BLaER1 treated with 17β-estradiol and CSF1 and Interleukin-3, amounts not matched to agents 10 nM and 100 nM (cell line): ENCODE results near the gene HNF1A.

Experiments
- H3K27ac ChIP-seq, 11 experiments: shearing (Covaris generic); formaldehyde crosslinking; 2 replicates each; pipeline ENCODE4 v1.8.1; 2022
- H3K27me3 ChIP-seq, 11 experiments: shearing (Covaris generic); formaldehyde crosslinking; 2 replicates each; pipeline ENCODE4 v1.8.1; 2022
- H3K36me3 ChIP-seq, 11 experiments: shearing (Covaris generic); formaldehyde crosslinking; 2 replicates each; pipeline ENCODE4 v1.8.1; 2022
- H3K4me1 ChIP-seq, 10 experiments: shearing (Covaris generic); formaldehyde crosslinking; 2 replicates each; pipeline ENCODE4 v1.8.1; 2022
- H3K4me2 ChIP-seq, 11 experiments: shearing (Covaris generic); formaldehyde crosslinking; 2 replicates each; pipeline ENCODE4 v1.8.1; 2022
- H3K4me3 ChIP-seq, 10 experiments: shearing (Covaris generic); formaldehyde crosslinking; 2 replicates each; pipeline ENCODE4 v1.8.1; 2022
- H3K9ac ChIP-seq, 11 experiments: shearing (Covaris generic); formaldehyde crosslinking; 2 replicates each; pipeline ENCODE4 v1.8.1; 2022
- H3K9me3 ChIP-seq, 11 experiments: shearing (Covaris generic); formaldehyde crosslinking; replicated peaks in 1 of 11; 2 replicates each; pipeline ENCODE4 v1.8.1; 2022
- H4K20me1 ChIP-seq, 11 experiments: shearing (Covaris generic); formaldehyde crosslinking; 2 replicates each; pipeline ENCODE4 v1.8.1; 2022
- Cebpa-rat ChIP-seq, 11 experiments: shearing (Covaris generic); IDR thresholded peaks; 2 replicates each; pipeline ENCODE4 v1.8.1; 2022

HNF1A gene

DNA sequence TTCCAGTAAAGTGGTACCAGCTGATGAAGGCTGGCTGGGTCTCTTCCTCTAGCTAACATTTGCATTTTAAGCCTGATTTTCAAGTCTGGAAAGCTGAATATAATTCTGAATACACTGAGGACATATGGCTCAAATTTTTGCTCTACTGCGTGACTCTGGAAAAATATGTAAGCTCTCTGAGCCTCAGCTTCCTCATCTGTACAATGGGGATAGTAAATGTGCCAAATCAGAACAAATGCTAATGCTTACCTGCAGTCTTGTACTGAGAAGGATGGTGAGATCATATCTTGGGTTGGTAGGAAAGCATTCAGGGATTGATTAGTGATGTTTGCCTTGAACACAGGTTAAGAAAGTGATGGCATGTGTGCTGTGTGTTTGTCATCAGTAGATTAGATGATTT lies 14.6 kb downstream of the HNF1A start:
- H3K27ac ChIP-seq = no peak overlapping the region
- no peaks in the 10 kb centered on the region for H3K36me3 ChIP-seq
- TF ChIP-seq Cebpa-rat (IDR thresholded peaks at IDR 0.05) = no peak
- no peaks in the 10 kb centered on the region for H3K9me3 ChIP-seq
- no peaks in the 10 kb centered on the region; a peak in 2 of 22 replicates for H4K20me1 ChIP-seq
- no peak overlapping the region for H3K4me2 ChIP-seq
- H3K4me1 ChIP-seq = peaks cover 0 to 8% (median 5%) of the 10 kb centered on the region in 10 experiments; a peak in 7 of 20 replicates
- H3K27me3 ChIP-seq = no peaks in the 10 kb centered on the region
- no peak overlapping the region for H3K4me3 ChIP-seq
- H3K9ac ChIP-seq = no peak overlapping the region

DNA sequence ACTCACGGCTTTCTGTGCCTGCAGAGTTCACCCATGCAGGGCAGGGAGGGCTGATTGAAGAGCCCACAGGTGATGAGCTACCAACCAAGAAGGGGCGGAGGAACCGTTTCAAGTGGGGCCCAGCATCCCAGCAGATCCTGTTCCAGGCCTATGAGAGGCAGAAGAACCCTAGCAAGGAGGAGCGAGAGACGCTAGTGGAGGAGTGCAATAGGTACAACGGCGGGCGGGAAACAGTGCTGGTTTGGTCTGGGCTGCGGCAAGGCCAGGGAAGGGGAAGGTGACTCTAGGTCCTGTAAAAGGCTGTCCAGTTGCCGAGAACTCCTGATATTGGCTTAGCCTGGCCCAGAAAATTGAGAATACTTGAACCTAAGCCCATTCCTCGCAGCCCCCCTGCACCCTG lies 15.2 kb downstream of the HNF1A start:
- TF ChIP-seq Cebpa-rat (IDR thresholded peaks at IDR 0.05) = no peak
- H4K20me1 ChIP-seq = no peaks in the 10 kb centered on the region; a peak in 2 of 22 replicates
- H3K27me3 ChIP-seq = no peaks in the 10 kb centered on the region
- peaks cover 0 to 13% (median 7%) of the 10 kb centered on the region in 10 experiments; a peak in 8 of 20 replicates for H3K4me1 ChIP-seq
- no peaks in the 10 kb centered on the region for H3K9me3 ChIP-seq
- H3K9ac ChIP-seq = no peak overlapping the region
- no peak overlapping the region for H3K27ac ChIP-seq
- H3K36me3 ChIP-seq = no peaks in the 10 kb centered on the region
- H3K4me3 ChIP-seq = no peak overlapping the region
- H3K4me2 ChIP-seq = no peak overlapping the region

DNA sequence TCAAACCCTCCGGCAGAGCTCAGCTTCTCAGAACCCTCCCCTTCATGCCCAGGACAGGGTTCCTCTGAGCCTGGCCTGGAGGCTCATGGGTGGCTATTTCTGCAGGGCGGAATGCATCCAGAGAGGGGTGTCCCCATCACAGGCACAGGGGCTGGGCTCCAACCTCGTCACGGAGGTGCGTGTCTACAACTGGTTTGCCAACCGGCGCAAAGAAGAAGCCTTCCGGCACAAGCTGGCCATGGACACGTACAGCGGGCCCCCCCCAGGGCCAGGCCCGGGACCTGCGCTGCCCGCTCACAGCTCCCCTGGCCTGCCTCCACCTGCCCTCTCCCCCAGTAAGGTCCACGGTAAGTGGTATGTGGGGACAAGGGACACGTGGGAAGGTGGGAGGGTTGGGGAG lies 15.7 kb downstream of the HNF1A start:
- H3K9ac ChIP-seq = no peak overlapping the region
- no peak for TF ChIP-seq Cebpa-rat (IDR thresholded peaks at IDR 0.05)

DNA sequence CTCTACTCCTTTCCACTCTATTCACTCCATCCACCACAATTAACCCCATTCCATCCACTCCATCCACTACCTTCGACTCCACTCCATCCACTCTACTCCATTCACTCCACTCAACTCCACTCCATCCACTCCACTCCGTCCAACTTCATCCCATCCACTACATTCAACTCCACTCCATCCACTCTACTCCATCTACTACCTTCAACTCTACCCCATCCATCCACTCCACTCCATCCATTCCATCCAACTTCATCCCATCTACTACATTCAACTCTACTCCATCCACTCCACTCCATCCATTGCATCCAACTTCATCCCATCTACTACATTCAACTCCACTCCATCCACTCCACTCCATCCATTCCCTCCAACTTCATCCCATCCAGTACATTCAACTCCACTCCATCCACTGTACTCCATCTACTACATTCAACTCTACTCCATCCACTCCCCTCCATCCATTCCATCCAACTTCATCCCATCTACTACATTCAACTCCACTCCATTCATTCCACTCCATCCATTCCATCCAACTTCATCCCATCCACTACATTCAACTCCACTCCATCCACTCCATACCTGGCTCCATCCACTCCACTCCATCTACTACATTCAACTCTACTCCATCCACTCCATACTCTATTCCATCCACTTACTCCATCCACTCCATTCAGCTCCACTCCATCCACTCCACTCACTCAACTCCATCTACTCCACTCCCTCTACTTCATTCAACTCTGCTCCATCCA lies 16.4 kb downstream of the HNF1A start:
- no peak overlapping the region for H3K27ac ChIP-seq

More for the DNA sequence above, 15.7 kb downstream of the HNF1A start:
- peaks cover 0 to 19% (median 12%) of the 10 kb centered on the region in 10 experiments; a peak in 9 of 20 replicates for H3K4me1 ChIP-seq
- no peaks in the 10 kb centered on the region for H3K36me3 ChIP-seq
- H3K27me3 ChIP-seq = no peaks in the 10 kb centered on the region
- no peak overlapping the region for H3K4me2 ChIP-seq
- no peak overlapping the region for H3K27ac ChIP-seq
- no peaks in the 10 kb centered on the region; a peak in 3 of 22 replicates for H4K20me1 ChIP-seq
- no peak overlapping the region for H3K4me3 ChIP-seq
- no peaks in the 10 kb centered on the region for H3K9me3 ChIP-seq

DNA sequence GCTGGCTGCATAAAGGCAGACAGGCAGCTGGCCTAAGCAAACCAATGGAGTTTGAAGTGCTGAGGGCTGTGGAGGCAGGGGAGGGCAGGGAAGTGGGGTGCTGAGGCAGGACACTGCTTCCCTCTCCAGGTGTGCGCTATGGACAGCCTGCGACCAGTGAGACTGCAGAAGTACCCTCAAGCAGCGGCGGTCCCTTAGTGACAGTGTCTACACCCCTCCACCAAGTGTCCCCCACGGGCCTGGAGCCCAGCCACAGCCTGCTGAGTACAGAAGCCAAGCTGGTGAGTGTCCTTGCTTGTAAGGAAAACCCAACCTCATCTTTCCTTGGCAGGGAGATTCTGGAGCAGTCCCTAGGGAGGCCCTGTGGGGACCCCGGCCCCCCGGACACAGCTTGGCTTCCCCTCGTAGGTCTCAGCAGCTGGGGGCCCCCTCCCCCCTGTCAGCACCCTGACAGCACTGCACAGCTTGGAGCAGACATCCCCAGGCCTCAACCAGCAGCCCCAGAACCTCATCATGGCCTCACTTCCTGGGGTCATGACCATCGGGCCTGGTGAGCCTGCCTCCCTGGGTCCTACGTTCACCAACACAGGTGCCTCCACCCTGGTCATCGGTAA lies 17.9 kb downstream of the HNF1A start:
- no peak for TF ChIP-seq Cebpa-rat (IDR thresholded peaks at IDR 0.05)
- H3K27ac ChIP-seq = no peak overlapping the region
- H3K4me3 ChIP-seq = no peak overlapping the region
- no peaks in the 10 kb centered on the region for H3K27me3 ChIP-seq
- H3K9me3 ChIP-seq = no peaks in the 10 kb centered on the region
- H3K4me1 ChIP-seq = peaks cover 0 to 27% (median 17%) of the 10 kb centered on the region in 10 experiments; a peak in 10 of 20 replicates
- H3K36me3 ChIP-seq = peaks cover 0 to 8% (median 2%) of the 10 kb centered on the region in 11 experiments; a peak in 13 of 22 replicates
- H3K9ac ChIP-seq = no peak overlapping the region
- peaks cover 0 to 7% (median 0%) of the 10 kb centered on the region in 11 experiments; a peak in 4 of 22 replicates for H4K20me1 ChIP-seq
- H3K4me2 ChIP-seq = no peak overlapping the region

More for the DNA sequence above, 16.4 kb downstream of the HNF1A start:
- peaks cover 0 to 20% (median 12%) of the 10 kb centered on the region in 10 experiments; a peak in 9 of 20 replicates for H3K4me1 ChIP-seq
- no peaks in the 10 kb centered on the region for H3K27me3 ChIP-seq
- no peak overlapping the region for H3K4me2 ChIP-seq
- H3K9me3 ChIP-seq = no peaks in the 10 kb centered on the region
- TF ChIP-seq Cebpa-rat (IDR thresholded peaks at IDR 0.05) = no peak
- H3K9ac ChIP-seq = no peak overlapping the region
- no peaks in the 10 kb centered on the region for H3K36me3 ChIP-seq
- no peak overlapping the region for H3K4me3 ChIP-seq
- no peaks in the 10 kb centered on the region; a peak in 3 of 22 replicates for H4K20me1 ChIP-seq

DNA sequence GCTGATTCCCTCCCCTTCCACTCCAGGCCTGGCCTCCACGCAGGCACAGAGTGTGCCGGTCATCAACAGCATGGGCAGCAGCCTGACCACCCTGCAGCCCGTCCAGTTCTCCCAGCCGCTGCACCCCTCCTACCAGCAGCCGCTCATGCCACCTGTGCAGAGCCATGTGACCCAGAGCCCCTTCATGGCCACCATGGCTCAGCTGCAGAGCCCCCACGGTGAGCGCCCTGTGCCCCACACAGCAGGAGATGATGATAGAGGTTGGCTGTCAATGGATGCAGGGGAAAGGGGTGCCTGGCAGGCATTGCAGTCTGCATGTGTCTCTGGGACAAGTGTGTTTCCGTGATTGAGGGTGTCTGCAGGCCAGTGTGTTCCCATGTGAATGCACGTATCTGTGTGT lies 19.1 kb downstream of the HNF1A start:
- no peaks in the 10 kb centered on the region for H3K9me3 ChIP-seq
- H4K20me1 ChIP-seq = peaks cover 0 to 19% (median 0%) of the 10 kb centered on the region in 11 experiments; a peak in 4 of 22 replicates
- TF ChIP-seq Cebpa-rat (IDR thresholded peaks at IDR 0.05) = no peak
- H3K9ac ChIP-seq = no peak overlapping the region
- peak overlapping the region in 3 of 11 experiments; percentile 23 to 38 (median 24); a peak in 2 of 22 replicates for H3K4me2 ChIP-seq
- peaks cover 0 to 32% (median 21%) of the 10 kb centered on the region in 10 experiments; a peak in 10 of 20 replicates for H3K4me1 ChIP-seq
- H3K4me3 ChIP-seq = no peak overlapping the region
- no peaks in the 10 kb centered on the region for H3K27me3 ChIP-seq
- H3K36me3 ChIP-seq = peaks cover 6 to 20% (median 13%) of the 10 kb centered on the region in 11 experiments; a peak in 21 of 22 replicates
- H3K27ac ChIP-seq = no peak overlapping the region

DNA sequence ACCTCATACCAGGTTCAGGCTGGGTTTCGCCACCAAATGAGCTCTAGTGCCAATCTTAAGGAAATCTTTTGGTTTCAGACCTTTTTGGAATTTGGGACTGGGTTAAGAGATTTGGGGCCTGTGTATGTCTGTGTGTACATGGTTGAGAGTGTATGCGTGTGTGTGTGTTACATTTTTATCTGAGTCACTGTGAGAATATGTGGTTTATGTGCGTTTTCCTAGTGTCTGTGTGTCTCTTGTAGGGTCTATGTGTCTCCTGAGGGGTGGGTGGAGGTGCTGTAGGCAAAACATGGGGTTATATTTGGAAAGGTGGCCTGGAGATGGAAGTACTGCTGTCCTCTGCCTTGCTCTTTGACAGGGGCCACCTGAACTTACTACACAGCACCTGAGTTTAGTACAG lies 20.1 kb downstream of the HNF1A start:
- peak overlapping the region in 1 of 11 experiments; percentile 22; a peak in 1 of 22 replicates for H3K4me2 ChIP-seq
- H3K27me3 ChIP-seq = no peaks in the 10 kb centered on the region

DNA sequence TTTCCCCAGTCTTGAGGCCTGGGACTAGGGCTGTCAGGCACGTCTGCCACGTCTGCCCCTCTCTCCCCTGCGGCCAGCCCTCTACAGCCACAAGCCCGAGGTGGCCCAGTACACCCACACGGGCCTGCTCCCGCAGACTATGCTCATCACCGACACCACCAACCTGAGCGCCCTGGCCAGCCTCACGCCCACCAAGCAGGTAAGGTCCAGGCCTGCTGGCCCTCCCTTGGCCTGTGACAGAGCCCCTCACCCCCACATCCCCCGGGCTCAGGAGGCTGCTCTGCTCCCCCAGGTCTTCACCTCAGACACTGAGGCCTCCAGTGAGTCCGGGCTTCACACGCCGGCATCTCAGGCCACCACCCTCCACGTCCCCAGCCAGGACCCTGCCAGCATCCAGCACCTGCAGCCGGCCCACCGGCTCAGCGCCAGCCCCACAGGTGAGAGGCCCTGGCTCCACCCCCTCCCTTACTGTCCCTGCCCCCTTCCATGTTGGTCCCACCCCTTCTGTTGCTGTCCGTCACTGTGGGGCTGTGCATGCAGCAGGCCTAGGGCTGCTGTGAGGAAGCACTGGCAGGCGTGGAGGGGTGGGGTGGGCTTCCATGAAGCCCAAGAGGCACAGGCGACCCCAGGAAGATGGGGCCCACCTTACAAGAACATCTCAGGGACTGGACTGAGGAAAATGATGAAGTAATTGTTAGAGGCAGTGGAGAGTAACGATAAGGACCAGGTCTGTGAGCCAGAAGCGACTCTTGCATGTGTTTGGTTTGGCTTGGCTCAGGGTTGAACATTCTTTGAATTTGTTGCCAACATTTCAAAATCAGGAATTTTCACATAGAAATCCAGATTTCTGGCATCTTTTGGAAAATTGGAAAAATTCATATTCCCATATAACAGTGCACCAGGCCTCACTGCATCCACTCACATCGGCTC lies 21.1 kb downstream of the HNF1A start:
- Histone ChIP-seq H3K9ac (no peak overlapping the region), H3K4me3 (no peak overlapping the region), H3K36me3 (peaks cover 26 to 40% (median 33%) of the 10 kb centered on the region in 11 experiments), H3K4me1 (peaks cover 0 to 32% (median 21%) of the 10 kb centered on the region in 10 experiments; a peak in 10 of 20 replicates), H4K20me1 (peaks cover 0 to 19% (median 0%) of the 10 kb centered on the region in 11 experiments; a peak in 3 of 22 replicates), H3K27me3 (no peaks in the 10 kb centered on the region), H3K9me3 (no peaks in the 10 kb centered on the region), H3K27ac (no peak overlapping the region), H3K4me2 (peak overlapping the region in 1 of 11 experiments; percentile 22; a peak in 1 of 22 replicates)
- TF ChIP-seq Cebpa-rat (IDR thresholded peaks at IDR 0.05) = no peak

More for the DNA sequence above, 20.1 kb downstream of the HNF1A start:
- Histone ChIP-seq H3K4me3 (no peak overlapping the region), H3K27ac (no peak overlapping the region), H3K4me1 (peaks cover 0 to 32% (median 21%) of the 10 kb centered on the region in 10 experiments; a peak in 10 of 20 replicates), H3K36me3 (peaks cover 16 to 30% (median 23%) of the 10 kb centered on the region in 11 experiments), H3K9me3 (no peaks in the 10 kb centered on the region), H3K9ac (no peak overlapping the region), H4K20me1 (peaks cover 0 to 19% (median 0%) of the 10 kb centered on the region in 11 experiments; a peak in 4 of 22 replicates)
- TF ChIP-seq Cebpa-rat (IDR thresholded peaks at IDR 0.05) = no peak
